Astrocyte (in vitro differentiated cells and primary cell): ENCODE results near the gene FAM90A26. TPM values are rescaled to one million over a fixed set of nuclear protein-coding genes. Genes with fewer than 3 reads are reported as not detected.
"Not testable (repeated sequence)": the region's sequence is repeated elsewhere in the genome, so short reads cannot be mapped to it uniquely, and the experiment has no call there.

Experiments
- DNase-seq: peaks from one replicate; pipeline ENCODE4 v3.0.0-alpha.2; 2010; ENCODE audit warnings: low read depth
- FAIRE-seq: peaks from 2 replicates; lab custom pipeline; 2011; peaks lifted over from hg19 to GRCh38; lab: Jason Lieb, UNC
- H2AFZ ChIP-seq: 2 replicates; pipeline ENCODE4 v1.6.0; 2012; ENCODE audit warnings: low read depth, low read length, inconsistent platforms
- H3K27ac ChIP-seq: 2 replicates; pipeline ENCODE4 v1.5.1; 2011; ENCODE audit warnings: low read depth, low read length, inconsistent platforms
- H3K27me3 ChIP-seq: 2 replicates; pipeline ENCODE4 v1.6.0; 2011; ENCODE audit warnings: low read length, inconsistent platforms; ENCODE audit not compliant: insufficient read depth
- H3K36me3 ChIP-seq: 2 replicates; pipeline ENCODE4 v1.5.1; 2011; ENCODE audit warnings: low read length, inconsistent platforms; ENCODE audit not compliant: insufficient read depth
- H3K4me1 ChIP-seq: 2 replicates; pipeline ENCODE4 v1.5.1; 2011; ENCODE audit warnings: low read length, inconsistent platforms; ENCODE audit not compliant: insufficient read depth
- H3K4me2 ChIP-seq: 2 replicates; pipeline ENCODE4 v1.6.0; 2012; ENCODE audit warnings: low read length, inconsistent platforms
- H3K4me3 ChIP-seq: 2 replicates; pipeline ENCODE4 v1.5.1; 2011; ENCODE audit warnings: low read depth, mild to moderate bottlenecking, low read length, inconsistent platforms; ENCODE audit not compliant: insufficient read depth
- H3K79me2 ChIP-seq: 2 replicates; pipeline ENCODE4 v1.6.0; 2012; ENCODE audit warnings: mild to moderate bottlenecking, low read length, inconsistent platforms; ENCODE audit not compliant: insufficient read depth
- H3K9ac ChIP-seq: 2 replicates; pipeline ENCODE4 v1.6.0; 2012; ENCODE audit warnings: mild to moderate bottlenecking, low read length, inconsistent platforms
- H3K9me3 ChIP-seq: 2 replicates; pipeline ENCODE4 v1.5.1; 2012; ENCODE audit warnings: low read depth, mild to moderate bottlenecking, low read length, inconsistent platforms; ENCODE audit not compliant: insufficient read depth
- H4K20me1 ChIP-seq: 2 replicates; pipeline ENCODE4 v1.6.0; 2012; ENCODE audit warnings: low read length, inconsistent platforms; ENCODE audit not compliant: insufficient read depth
- H3K27ac Mint-ChIP-seq: one replicate; pipeline ENCODE4 v1.8.0; 2021; ENCODE audit warnings: mild to moderate bottlenecking, mixed read lengths; ENCODE audit not compliant: unreplicated experiment
- H3K27me3 Mint-ChIP-seq: one replicate; pipeline ENCODE4 v1.8.0; 2021; ENCODE audit warnings: low read depth, mixed read lengths; ENCODE audit not compliant: unreplicated experiment
- H3K36me3 Mint-ChIP-seq: one replicate; pipeline ENCODE4 v1.8.0; 2021; ENCODE audit warnings: low read depth, mixed read lengths; ENCODE audit not compliant: unreplicated experiment
- H3K4me1 Mint-ChIP-seq: one replicate; pipeline ENCODE4 v1.8.0; 2021; ENCODE audit warnings: low read depth, mixed read lengths; ENCODE audit not compliant: unreplicated experiment
- H3K4me3 Mint-ChIP-seq: one replicate; pipeline ENCODE4 v1.8.0; 2021; ENCODE audit warnings: mild to moderate bottlenecking, moderate library complexity, mixed read lengths; ENCODE audit not compliant: unreplicated experiment
- H3K9me3 Mint-ChIP-seq: one replicate; pipeline ENCODE4 v1.8.0; 2021; ENCODE audit warnings: mild to moderate bottlenecking, mixed read lengths; ENCODE audit not compliant: unreplicated experiment
- CTCF ChIP-seq: IDR thresholded peaks from 2 replicates; pipeline ENCODE4 v1.5.1; 2011; ENCODE audit warnings: low read depth, mild to moderate bottlenecking, inconsistent platforms, low read length, moderate library complexity; ENCODE audit not compliant: insufficient read depth
- total RNA-seq: library from RNA; stranded (reverse); gene quantifications from 2 replicates; pipeline ENCODE4 v1.2.1, GENCODE V29; 2021

Gene FAM90A26
- total RNA-seq, 1 donor from 2014 or later: not detected

GRCh38 chr4:9158392-9158791, 11.8 kb upstream of the FAM90A26 start:
- not testable (repeated sequence) for H3K27ac ChIP-seq, H3K27me3 ChIP-seq, H3K9ac ChIP-seq, H2AFZ ChIP-seq, H4K20me1 ChIP-seq, H3K9me3 ChIP-seq, H3K36me3 Mint-ChIP-seq, H3K4me2 ChIP-seq, H3K4me1 ChIP-seq, FAIRE-seq, H3K9me3 Mint-ChIP-seq, H3K27ac Mint-ChIP-seq, H3K27me3 Mint-ChIP-seq, H3K4me1 Mint-ChIP-seq, DNase-seq, H3K79me2 ChIP-seq, H3K4me3 ChIP-seq, H3K36me3 ChIP-seq, H3K4me3 Mint-ChIP-seq

GRCh38 chr4:9160046-9160445, 10.2 kb upstream of the FAM90A26 start:
- H3K4me1 Mint-ChIP-seq, H3K27me3 ChIP-seq, H3K9ac ChIP-seq, H3K27ac Mint-ChIP-seq, H3K4me1 ChIP-seq, H3K4me2 ChIP-seq, H3K4me3 Mint-ChIP-seq, H3K9me3 ChIP-seq, H3K9me3 Mint-ChIP-seq, H3K36me3 Mint-ChIP-seq, H4K20me1 ChIP-seq, H3K79me2 ChIP-seq, H3K36me3 ChIP-seq, H3K27me3 Mint-ChIP-seq, H3K4me3 ChIP-seq, H2AFZ ChIP-seq, H3K27ac ChIP-seq, FAIRE-seq: not testable (repeated sequence)
- DNase-seq: peak; percentile 43

- peak; percentile 37 for TF ChIP-seq CTCF
- not testable (repeated sequence) for FAIRE-seq
These were observed 4.2 kb upstream of the FAM90A26 start for GRCh38 chr4:9165990-9166389.

GRCh38 chr4:9210357-9210756, 40.1 kb downstream of the FAM90A26 start, which contains the start of gene USP17L10:
TSS of gene USP17L10 (plus strand) at chr4:9210657. CDS start at chr4:9210657, 0 bp downstream.
- not testable (repeated sequence) for H3K27ac ChIP-seq, FAIRE-seq

More at GRCh38 chr4:9165990-9166389, 4.2 kb upstream of the FAM90A26 start:
- not testable (repeated sequence) for H3K27me3 ChIP-seq, H3K9me3 ChIP-seq, H3K4me3 Mint-ChIP-seq, H3K4me3 ChIP-seq, H3K9me3 Mint-ChIP-seq, H2AFZ ChIP-seq, H3K4me2 ChIP-seq, H3K4me1 ChIP-seq, H3K9ac ChIP-seq, H3K36me3 ChIP-seq, H4K20me1 ChIP-seq, DNase-seq, H3K79me2 ChIP-seq, H3K4me1 Mint-ChIP-seq, H3K36me3 Mint-ChIP-seq, H3K27me3 Mint-ChIP-seq, H3K27ac Mint-ChIP-seq, H3K27ac ChIP-seq

GRCh38 chr4:9214701-9215100, 44.5 kb downstream of the FAM90A26 start:
- H3K4me3 Mint-ChIP-seq, H3K9me3 Mint-ChIP-seq, H3K27me3 Mint-ChIP-seq, FAIRE-seq, H3K36me3 Mint-ChIP-seq, H3K27ac ChIP-seq, H3K4me2 ChIP-seq, H3K4me3 ChIP-seq, H3K36me3 ChIP-seq, H3K9me3 ChIP-seq, H2AFZ ChIP-seq, DNase-seq, H3K4me1 ChIP-seq, H3K27me3 ChIP-seq, H3K27ac Mint-ChIP-seq, H3K4me1 Mint-ChIP-seq, H3K79me2 ChIP-seq, H4K20me1 ChIP-seq, H3K9ac ChIP-seq: not testable (repeated sequence)

More at GRCh38 chr4:9210357-9210756, 40.1 kb downstream of the FAM90A26 start, which contains the start of gene USP17L10:
- H3K79me2 ChIP-seq, H3K4me1 Mint-ChIP-seq, H3K9ac ChIP-seq, H3K9me3 ChIP-seq, H3K4me1 ChIP-seq, H3K36me3 Mint-ChIP-seq, H4K20me1 ChIP-seq, H3K27ac Mint-ChIP-seq, DNase-seq, H3K27me3 ChIP-seq, H3K36me3 ChIP-seq, H2AFZ ChIP-seq, H3K4me3 ChIP-seq, H3K4me2 ChIP-seq, H3K4me3 Mint-ChIP-seq, H3K27me3 Mint-ChIP-seq, H3K9me3 Mint-ChIP-seq: not testable (repeated sequence)
